ENCODE measurements around the gene ATP4A.
"Not testable (repeated sequence)": the region's sequence is repeated elsewhere in the genome, so short reads cannot be mapped to it uniquely, and the experiment has no call there.

Gene ATP4A

DNA sequence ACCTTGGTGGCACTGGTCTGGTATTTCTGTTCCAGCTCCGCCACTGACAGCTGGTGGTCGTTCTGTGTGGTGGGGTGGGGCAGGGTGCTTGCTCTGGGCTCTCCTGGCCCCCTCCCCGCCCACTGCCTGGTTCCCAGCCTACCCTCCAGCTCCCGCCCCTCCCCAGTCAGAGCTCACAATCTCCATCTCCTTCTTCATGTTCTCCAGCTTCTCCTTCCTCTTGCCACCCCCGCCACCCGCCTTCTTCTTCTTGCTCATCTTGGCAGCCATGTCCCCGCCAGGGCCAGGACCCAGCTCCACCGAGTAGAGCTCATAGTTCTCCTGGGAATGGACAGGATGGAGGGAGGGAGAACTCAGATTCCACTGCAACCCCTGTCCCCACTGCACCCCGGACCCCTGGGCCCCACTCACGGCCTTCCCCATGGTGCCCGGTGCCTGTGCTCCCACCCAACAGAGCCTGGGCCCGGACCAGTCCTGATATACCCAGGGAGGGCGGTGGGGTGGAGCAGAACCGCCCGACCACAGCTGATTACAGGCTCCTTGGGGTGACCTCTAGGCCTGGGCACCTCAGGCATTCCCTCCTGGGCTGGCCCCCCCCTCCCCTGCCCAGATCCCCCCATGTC, at the start of gene ATP4A:
Gene ATP4A (minus strand): TSS at position 452 of the 623 bp plus-strand sequence. CDS start 29 bp downstream, at position 423.
- no peak for DNase-seq

DNA sequence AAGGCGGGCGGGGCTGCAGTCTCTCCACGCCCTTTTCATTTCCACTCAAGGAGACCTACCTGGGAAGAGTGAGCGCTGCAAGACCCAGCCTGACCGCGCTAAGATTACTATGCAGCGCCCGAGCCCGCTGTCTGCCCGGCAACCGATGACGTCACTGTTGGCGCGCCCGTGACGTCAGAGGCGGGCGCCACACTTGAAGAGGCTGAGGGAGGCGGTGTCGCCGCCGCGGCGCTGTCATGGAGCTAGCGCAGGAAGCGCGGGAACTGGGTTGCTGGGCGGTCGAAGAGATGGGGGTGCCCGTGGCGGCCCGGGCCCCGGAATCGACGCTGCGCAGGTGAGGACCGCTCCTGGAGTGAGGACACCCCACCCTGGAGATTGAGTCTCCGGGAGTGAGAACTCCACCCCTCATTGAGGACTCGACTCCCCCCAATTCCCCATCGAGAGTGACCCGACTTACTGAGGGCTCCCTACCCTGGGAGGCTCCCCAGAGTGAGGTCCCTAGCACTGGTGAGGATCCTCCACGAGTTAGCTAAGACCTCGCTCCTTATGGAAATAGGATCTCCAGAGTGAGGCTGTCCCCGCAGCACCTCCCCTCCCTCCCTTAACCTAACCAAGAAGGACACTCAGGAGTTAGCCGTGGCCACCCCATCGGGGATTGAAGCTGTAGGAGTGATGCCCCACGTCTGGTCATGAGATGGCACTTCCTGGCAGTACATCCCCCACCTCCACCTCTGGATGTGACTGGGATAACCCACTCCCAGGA, 49.3 kb upstream of the ATP4A start, which contains the start of gene HAUS5:
Gene HAUS5 (plus strand): TSS at position 177 of the 763 bp plus-strand sequence. CDS start 60 bp downstream, at position 237.
- DNase-seq: peak; percentile 95

DNA sequence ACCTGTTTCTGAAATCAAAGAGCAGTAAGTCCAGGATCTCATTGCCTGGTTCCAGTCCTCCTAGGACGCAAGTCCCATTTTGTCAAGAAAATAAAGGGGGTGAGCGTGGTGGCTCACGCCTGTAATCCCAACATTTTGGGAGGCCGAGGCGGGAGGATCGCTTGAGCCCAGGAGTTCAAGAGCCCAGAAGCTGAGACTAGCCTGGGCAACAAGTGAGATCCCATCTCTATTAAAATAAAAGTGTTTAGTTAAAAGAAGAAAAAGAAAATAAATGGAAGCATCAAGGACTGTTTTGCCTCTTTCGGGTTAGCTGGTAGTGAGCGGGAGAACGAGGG, 48.7 kb upstream of the ATP4A start:
- no peak for DNase-seq

DNA sequence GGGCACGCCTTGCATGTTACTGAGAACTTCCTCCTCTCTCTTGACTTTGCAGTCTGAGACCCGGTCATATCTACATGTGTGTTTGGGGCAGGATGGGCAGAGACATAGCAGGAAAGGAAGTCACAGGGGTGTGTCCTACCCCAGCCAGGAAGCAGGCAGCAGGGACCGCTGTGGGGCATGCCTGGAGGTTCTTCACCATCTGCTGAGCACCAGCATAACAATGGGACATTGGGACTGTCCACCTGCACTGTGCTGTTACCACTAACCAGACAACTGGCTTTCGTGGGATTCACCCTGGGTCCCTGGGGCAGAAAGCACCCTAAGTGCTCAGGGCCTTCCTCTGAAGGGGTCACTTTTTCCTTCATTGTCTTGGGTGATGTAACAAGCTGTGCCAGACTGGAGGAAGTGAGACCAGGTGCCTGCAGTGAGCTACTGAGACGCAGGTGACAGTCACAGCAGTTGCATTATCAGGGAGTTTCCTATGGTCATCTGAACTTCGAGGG, 46.4 kb upstream of the ATP4A start:
- DNase-seq: no peak

DNA sequence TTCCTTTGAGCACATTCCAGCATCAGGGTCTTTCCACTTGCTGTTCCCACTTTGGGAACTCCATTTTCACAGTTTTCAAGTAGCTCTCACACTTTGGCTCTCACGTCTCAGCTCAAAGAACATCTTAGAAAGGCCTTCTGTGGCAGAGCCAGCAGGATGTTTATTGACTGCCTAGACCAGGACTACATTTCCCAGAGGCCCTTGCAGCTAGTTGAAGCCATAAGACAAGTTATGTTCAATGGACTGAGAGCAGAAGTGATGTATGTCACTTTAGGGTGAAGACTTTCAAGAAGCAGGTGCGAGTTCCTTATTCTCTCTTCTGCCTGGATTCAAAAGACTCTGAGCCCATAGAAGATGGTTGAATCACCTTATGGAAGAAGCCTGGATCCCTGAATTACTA, 44.8 kb upstream of the ATP4A start:
- DNase-seq: no peak

DNA sequence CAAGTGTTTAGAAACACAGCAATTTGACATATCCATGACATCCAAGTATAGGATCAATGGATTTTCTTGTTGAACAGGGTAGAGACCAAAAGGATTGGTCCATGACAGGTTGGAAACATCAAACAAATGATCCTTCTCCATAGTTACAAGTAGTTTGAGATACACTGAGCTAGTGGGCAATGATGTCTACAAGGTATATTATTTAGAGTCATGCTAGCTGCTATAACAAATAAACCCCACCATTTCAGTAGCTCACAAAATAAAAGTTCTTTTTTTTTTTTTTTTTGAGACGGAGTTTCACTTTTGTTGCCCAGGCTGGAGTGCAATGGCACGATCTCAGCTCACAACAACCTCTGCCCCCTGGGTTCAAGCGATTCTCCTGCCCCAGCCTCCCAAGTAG, 44.2 kb upstream of the ATP4A start:
- DNase-seq: no peak

DNA sequence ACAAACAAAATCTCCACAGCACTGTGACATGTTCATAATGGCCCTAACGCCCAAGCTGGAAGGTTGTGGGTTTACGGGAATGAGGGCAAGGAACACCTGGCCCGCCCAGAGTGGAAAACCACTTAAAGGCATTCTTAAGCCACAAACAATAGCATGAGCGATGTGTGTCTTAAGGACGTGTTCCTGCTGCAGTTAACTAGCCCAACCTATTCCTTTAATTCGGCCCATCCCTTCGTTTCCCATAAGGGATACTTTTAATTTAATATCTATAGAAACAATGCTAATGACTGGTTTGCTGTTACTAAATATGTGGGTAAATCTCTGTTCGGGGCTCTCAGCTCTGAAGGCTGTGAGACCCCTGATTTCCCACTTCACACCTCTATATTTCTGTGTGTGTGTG, 43.7 kb upstream of the ATP4A start:
- not testable (repeated sequence) for DNase-seq

DNA sequence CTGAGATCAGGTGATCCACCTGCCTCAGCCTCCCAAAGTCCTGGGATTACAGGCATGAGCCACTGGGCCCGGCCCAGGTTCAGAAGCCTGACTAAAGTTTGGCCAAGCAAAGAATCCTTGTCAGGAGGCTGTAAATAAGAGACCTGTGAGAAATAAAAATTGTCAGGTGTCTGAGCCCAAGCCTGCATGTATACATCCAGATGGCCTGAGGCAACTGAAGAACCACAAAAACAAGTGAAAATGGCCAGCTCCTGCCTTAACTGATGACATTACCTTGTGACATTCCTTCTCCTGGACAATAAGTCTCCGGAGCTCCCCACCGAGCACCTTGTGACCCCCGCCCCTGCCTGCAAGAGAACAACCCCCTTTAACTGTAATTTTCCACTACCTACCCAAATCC, 41.0 kb upstream of the ATP4A start:
- DNase-seq: not testable (repeated sequence)

DNA sequence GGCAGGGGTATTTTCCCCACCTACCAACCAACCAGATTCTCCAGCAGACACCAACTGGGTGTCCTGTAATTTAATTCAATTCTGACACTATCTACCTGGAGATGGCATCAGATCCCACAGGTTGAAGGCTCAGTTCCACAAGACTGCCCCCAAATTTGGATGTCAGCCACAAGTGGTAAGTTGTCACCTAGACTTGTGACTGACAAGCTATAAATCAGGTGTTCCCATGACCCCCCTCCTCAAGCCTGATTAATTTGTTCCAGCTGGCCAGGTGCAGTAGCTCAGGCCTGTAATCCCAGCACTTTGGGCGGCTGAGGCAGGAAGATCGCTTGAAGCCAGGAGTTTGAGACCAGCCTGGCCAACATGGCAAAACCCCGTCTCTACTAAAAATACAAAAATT, 38.5 kb upstream of the ATP4A start:
- DNase-seq: no peak

DNA sequence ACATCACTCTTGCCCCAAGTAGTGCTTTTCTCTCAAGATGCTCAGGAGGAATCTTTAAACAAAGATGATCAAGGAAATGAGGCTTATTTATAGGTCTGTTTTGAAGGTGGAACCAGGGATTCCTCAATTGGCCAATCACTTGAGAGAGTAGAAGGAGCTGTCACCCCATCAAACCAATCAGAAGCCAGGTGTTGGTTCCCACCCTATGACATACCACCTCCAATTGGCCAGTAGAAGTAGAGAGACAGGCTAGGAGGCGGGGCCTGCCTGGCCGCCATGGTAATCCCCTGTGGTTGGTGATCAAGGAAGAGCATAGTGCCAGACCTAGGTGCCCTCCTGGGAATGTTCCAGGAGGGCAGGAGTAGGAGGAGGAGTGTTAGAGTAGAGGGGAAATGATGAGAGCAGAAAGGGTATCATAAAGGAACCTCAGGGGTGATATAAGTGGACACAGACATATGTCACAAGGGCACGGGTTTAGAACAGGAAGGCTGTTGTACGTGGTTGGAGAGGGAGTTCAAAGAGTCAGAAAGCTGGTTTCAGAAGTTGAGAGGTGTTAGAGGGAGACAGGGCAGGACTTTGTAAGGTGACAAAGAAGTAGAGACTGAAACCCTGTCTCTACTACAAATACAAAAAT, 33.0 kb upstream of the ATP4A start:
- DNase-seq: no peak

DNA sequence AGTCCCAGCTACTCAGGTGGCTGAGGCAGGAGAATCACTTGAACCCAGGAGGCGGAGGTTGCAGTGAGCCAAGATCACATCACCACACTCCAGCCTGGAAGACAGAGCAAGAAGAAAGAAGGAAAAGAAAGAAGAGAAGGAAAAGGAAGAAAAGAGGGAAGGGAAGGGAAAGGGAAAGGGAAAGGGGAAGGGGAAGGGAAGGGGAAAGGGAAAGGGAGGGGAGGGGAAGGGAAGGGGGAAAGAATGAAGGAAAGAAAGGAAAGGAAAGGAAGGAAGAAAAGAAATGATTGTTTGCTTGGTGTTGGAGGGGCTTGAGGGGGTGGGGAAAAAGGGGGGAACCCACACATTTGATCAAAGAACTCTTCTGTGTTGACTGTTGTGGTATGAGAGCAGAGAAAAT, 32.5 kb upstream of the ATP4A start:
- no peak for DNase-seq

DNA sequence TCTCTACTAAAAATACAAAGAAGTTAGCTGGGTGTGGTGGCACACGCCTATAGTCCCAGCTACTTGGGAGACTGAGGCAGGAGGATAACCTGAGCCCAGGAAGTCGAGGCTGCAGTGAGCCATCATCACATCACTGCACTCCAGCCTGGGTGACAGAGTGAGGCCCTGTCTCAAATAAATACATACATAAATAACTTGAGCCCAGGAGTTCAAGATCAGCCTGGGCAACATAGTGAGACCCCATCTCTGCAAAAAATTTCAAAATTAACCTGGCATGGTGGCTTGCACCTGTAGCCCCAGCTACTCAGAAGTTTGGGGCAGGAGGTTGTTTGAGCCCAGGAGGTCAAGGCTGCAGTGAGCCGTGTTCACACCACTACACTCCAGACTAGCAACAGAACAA, 31.6 kb upstream of the ATP4A start:
- not testable (repeated sequence) for DNase-seq

DNA sequence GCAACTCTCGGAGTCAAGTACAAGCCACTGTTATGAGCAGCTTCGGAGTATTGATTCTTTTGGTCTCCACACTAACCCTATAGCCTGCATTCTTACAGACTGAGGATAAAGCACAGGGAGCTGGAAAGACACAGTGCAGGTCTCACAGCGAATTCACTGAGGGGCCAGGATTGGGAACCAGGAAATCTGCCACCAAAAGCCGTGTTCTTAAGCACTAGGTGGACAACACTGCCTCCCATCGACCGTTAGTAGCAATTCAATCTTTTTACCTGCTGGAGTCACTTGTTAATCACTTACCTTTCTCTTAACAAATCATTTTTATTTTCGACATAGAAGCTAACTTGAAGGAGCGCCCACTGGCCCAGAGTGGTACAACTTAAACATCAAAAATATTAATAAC, 28.8 kb upstream of the ATP4A start:
- DNase-seq: no peak

DNA sequence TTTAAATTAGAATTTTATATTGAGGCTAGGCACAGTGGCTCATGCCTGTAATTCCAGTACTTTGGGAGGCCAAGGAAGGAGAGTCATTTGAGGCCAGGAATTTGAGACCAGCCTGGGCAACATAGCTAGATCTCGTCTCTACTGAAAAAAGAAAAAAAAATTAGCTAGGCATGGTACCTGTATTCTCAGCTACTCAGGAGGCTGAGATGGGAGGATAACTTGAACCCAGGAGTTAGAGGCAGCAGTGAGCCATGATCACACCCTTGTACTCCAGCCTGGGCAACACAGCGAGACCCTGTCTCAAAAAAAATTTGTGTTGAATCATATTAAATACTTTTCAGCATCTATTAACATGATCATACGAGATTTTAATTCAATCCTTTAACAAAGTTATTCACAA, 27.4 kb upstream of the ATP4A start:
- DNase-seq: no peak

DNA sequence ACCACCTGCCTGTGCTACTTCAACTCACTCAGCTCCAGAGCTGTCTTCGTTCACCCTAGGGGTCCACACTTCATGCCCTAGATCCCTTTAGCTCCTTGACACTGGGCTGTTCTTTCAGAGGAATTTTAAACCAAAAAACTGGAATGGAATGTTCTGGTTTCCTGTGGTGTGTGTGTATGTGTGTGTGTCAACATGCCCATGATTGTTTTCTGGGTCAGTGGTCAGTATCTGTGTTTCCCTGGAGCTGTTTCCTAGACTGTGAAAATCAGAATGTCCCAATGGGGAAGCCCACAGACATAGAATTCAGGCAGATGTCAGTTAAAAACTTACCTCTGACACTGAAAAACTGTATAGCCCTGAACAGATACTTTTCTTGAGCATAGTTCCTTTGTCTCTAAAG, 23.9 kb upstream of the ATP4A start:
- no peak for DNase-seq

DNA sequence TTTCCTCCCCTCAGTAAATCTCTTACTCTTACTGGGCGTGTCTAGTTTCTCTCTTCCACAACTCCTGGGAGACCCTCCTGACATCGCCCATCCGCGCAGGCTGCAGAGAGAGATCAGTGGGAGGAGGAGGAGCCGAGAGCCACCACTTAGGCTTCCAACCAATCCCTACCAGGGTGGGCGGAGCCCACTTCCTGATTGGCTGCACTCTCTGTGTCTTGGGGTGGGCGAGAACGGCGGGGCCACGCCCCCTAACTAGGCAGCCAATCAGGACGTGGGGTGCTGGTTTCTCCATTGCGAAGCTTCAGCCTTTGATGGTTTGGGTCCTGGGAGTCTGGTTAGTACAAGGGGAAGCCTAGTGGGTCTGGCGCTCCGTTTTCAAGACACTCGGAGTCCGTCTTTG, 22.4 kb upstream of the ATP4A start, which contains the start of gene PMIS2:
Gene PMIS2 (plus strand): TSS at position 326 of the 400 bp plus-strand sequence. CDS start 87 bp downstream, outside the sequence.
- no peak for DNase-seq

DNA sequence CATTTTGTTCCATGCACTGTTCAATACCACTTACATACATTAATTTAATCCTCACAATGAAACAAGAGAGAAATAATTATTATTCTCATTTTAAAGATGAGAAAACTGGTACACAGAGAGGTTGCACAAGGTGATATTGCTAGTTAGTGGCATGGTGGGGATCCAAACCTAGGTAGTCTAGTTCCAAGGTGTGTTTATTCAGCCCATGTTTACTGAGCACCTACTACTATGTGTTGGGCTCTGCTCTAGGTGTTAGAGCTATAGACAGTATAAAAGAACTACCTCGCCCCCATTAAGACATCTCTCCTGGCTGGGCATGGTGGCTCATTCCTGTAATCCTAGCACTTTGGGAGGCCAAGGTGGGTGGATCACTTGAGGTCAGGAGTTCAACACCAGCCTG, 19.3 kb upstream of the ATP4A start:
- DNase-seq: no peak

DNA sequence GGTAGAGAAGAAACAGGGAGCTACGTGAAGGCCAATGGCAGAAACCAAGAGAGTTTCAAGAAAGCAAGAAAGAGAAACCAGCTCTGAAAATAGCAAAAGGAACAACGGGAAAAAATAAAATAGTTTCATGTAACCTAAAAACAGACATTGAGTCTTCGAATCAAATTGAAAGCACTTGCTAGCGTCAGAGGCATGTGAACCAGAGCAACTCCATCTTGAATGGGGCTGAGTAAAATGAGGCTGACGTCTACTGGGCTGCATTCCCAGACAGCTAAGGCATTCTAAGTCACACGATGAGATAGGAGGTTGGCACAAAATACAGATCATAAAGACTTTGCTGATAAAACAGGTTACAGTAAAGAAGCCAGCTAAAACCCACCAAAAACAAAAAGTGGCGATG, 15.2 kb upstream of the ATP4A start:
- no peak for DNase-seq

DNA sequence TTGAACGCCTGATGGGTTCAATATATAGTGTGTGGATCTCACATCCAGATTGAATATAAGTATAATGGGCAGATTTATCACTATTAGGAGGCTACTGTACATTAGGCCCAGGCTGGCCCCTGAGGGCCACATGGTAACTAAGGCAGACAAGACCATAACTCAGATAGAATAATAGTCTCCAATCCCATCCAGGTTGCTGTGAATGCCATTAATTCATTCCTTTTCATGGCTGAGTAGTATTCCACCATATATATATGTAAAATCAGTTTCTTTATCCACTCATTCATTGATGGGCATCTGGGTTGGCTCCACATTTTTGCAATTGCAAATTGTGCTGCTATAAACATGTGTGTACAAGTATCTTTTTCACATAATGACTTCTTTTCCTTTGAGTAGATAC, 14.5 kb upstream of the ATP4A start:
- no peak for DNase-seq

DNA sequence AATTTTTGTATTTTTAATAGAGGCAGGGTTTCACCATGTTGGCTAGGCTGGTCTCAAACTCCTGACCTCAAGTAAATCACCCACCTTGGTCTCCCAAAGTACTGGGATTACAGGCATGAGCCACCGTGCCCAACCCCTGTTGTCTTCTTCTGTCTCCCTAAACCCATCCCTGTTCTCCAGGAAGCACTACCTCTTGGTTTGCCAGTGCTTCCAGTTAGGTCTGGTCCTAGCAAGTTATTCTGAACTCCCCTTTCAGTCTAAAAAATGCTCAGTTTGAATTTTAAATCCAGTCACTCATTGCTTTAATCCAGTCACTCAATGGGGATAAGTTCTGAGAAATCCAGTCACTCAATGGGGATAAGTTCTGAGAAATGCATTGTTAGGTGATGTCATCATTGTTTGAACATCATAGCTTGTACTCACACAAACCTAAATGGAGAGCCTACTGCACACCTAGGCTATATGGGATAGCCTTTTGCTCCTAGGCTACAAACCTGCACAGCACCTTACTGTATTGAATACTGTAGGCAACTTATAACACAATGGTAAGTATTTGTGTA, 8.0 kb upstream of the ATP4A start:
- DNase-seq: no peak

DNA sequence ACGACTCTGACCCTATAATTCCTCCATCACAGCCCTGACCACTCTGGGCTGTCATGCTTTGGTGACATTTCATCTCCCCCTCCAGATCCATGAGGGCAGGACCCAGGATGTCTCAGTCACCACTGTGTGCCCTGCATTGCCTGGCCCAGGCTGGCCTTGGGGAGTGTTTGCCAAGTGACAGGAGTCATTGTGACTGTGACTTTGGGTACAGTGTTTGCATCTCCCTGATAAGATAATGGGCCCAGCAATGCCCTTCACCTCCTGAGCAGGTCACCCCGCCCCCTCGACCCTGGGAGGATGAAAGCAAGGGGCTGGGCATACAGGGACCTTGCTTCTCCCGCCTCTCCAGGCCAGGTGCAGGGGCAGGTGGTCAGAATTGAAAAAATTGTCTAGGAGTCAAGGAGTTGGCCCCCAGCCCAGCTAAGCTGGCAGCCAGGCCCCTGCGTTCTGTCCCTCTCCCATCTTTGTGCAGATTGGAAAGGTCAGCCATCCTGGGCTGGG, 5.9 kb upstream of the ATP4A start:
- DNase-seq: no peak

DNA sequence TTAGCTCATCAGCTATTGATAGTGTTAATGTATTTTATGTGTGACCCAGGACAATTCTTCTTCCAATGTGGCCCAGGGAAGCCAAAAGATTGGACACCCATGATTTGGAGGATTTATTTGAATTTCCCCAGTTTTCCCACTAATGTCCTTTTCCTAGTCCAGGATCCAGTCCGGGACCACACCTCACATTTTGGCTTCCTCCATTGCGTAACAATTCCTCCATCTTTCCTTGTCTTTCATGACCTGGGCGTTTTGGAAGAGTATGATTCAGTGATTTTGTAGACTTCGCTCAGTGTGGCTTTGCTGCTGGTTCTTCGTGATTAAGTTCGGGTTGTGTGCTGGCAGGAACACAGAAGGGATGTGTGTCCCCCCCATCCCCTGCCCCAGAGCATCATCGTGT, 3.3 kb upstream of the ATP4A start:
- no peak for DNase-seq

Measured in NCI-H748 treated with DMSO at 0.1 percent for 48 hours (cell line).